Measurements from ENCODE around the gene SPEM1.

SPEM1 gene, protein sequence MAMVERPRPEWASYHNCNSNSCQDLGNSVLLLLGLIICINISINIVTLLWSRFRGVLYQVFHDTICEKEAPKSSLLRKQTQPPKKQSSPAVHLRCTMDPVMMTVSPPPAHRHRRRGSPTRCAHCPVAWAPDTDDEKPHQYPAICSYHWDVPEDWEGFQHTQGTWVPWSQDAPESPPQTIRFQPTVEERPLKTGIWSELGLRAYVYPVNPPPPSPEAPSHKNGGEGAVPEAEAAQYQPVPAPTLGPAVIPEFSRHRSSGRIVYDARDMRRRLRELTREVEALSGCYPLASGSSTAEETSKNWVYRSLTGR

DNA sequence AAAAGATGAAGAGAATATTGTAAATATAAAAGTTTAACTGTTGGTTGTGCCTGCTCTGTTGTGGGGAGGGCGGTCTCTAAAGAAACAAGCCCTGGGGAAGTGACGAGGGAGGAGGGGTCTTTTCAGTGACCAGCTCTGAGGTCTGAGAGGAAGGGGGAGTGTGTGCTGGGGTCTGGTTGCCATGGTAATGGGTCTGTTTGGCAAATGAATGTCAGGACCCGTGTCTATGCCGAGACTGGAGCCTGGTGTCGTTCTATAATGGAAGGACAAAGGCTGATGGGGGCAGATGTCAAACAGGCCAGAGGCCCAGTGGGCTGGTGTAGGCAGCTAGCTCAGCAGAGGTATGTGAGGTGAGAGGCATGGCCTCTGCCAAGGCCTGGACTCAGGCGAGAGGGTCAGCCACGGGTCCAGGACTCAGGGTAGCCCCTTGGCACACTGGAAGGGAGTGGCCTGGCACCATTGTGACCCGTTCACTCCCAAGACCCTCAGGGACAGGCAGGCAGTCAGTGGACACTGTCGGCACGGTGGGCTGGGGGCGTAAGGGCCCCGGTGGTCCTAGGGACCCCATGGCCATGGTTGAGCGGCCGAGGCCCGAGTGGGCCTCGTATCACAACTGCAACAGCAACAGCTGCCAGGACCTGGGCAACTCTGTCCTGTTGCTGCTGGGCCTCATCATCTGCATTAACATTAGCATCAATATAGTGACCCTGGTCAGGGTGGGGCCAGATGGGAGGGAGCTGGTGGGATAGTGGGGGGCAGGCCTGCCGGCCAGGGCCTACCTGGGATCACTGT is at the start of gene SPEM1:
SPEM1 (plus strand) TSS at position 506 of the 792 bp plus-strand sequence; CDS start at position 567, 61 bp downstream.
- ATAC-seq (ENCODE audit: low read depth) (no peak), DNase-seq (ENCODE audit: low spot score in 2 of 2) (no peak)
- H3K4me3 Mint-ChIP-seq, result no peak within 1 kb of the TSS

DNA sequence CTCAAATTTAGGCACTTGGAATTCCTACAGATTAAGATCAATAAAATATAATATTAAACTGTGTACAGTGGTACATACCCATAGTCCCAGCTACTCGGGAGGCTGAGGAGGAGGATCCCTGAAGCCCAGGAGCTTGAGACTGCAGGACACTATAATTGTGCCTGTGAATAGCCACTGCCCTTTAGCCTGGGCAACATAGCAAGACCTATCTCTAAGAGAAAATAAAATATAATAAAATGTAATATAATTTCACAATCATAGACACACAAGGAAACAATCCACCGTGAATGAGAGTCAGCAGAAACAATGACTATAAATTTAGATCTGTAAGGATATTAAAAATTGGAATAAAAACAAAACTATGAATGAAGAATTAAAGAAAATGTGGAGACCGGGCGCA is 49.3 kb upstream of the SPEM1 start:
- no peak for DNase-seq (ENCODE audit: low spot score in 2 of 2)
- H3K27ac Mint-ChIP-seq, result no peak overlapping the region
- peaks cover 4% of the 10 kb centered on the region for H3K4me1 Mint-ChIP-seq
- H3K27me3 Mint-ChIP-seq, result peaks cover 6% of the 10 kb centered on the region
- H3K36me3 Mint-ChIP-seq, result no peaks in the 10 kb centered on the region
- no peak overlapping the region for H3K4me3 Mint-ChIP-seq
- H3K9me3 Mint-ChIP-seq, result no peaks in the 10 kb centered on the region
- no peak for ATAC-seq (ENCODE audit: low read depth)

More for the DNA sequence above, at the start of gene SPEM1:
- peaks cover 2% of the 10 kb centered on the region for H3K4me1 Mint-ChIP-seq
- no peaks in the 10 kb centered on the region for H3K9me3 Mint-ChIP-seq
- H3K27me3 Mint-ChIP-seq, result peaks cover 10% of the 10 kb centered on the region
- no peak within 1 kb of the TSS for H3K27ac Mint-ChIP-seq
- H3K36me3 Mint-ChIP-seq, result no peaks in the 10 kb centered on the region

DNA sequence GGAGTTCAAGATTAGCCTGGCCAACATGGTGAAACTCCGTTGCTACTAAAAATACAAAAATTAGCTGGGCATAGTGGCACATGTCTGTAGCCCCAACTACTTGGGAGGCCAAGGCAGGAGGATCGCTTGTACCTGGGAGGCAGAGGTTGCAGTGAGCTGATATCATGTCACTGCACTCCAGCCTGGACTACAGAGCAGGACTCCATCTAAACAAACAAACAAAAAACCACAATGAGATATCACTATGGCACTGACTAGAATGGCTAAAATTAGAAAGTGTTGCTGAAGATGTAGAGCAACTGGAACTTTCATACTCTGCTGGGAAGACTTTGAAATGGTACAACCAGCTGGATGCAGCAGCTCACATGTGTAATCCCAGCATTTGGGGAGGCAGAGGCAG is 45.8 kb upstream of the SPEM1 start:
- Mint-ChIP-seq H3K9me3 (peaks cover 4% of the 10 kb centered on the region), H3K27ac (no peak overlapping the region), H3K4me3 (no peak overlapping the region), H3K4me1 (no peaks in the 10 kb centered on the region), H3K27me3 (peaks cover 4% of the 10 kb centered on the region), H3K36me3 (peaks cover 3% of the 10 kb centered on the region)
- DNase-seq (ENCODE audit: low spot score in 2 of 2) (no peak), ATAC-seq (ENCODE audit: low read depth) (no peak)

DNA sequence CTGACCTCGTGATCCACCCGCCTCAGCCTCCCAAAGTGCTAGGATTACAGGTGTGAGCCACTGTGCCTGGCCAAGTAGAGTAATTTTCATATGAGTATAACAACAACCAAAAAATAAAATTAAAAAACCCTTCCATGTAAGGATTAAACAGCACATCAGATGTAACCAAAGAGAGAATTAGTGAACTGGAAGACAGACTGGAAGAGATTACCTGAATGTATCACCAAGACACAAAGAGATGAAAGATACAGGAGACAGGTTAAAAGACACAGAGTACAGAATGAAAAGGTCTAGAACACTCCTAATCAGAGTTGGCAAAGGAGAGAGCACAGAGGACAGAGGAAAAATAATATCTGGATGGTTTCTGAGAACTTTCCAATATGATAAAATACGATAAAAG is 41.0 kb upstream of the SPEM1 start:
- Mint-ChIP-seq H3K36me3 (peaks cover 3% of the 10 kb centered on the region), H3K4me3 (no peak overlapping the region), H3K27ac (no peak overlapping the region), H3K9me3 (peaks cover 5% of the 10 kb centered on the region), H3K27me3 (peaks cover 20% of the 10 kb centered on the region), H3K4me1 (peaks cover 3% of the 10 kb centered on the region)
- ATAC-seq (ENCODE audit: low read depth) (no peak), DNase-seq (ENCODE audit: low spot score in 2 of 2) (no peak)

DNA sequence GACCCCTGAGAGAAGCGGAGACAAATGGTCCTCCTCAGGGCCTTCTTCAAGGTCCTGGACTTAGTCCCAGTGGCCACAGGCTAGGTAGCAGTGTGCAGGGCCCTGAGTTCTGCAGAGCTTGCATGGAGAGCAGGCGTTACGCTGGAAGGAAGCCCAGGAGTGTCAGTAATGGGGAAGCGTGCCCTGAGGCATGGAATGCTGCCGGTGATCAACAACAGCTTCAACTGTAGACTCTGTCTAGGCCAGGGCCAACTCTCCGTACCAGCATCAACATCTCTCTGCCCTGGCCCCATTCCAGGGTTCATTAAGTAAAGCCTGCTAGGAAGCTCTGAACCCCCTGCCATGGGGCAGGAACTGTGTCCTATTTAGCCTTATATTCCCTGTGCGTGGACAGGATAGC is 39.8 kb upstream of the SPEM1 start:
- H3K27me3 Mint-ChIP-seq, result peaks cover 20% of the 10 kb centered on the region
- no peak overlapping the region for H3K27ac Mint-ChIP-seq
- no peak for DNase-seq (ENCODE audit: low spot score in 2 of 2)
- peaks cover 3% of the 10 kb centered on the region for H3K36me3 Mint-ChIP-seq
- H3K4me1 Mint-ChIP-seq, result peaks cover 8% of the 10 kb centered on the region
- H3K9me3 Mint-ChIP-seq, result peaks cover 5% of the 10 kb centered on the region
- no peak overlapping the region for H3K4me3 Mint-ChIP-seq
- ATAC-seq (ENCODE audit: low read depth), result no peak

DNA sequence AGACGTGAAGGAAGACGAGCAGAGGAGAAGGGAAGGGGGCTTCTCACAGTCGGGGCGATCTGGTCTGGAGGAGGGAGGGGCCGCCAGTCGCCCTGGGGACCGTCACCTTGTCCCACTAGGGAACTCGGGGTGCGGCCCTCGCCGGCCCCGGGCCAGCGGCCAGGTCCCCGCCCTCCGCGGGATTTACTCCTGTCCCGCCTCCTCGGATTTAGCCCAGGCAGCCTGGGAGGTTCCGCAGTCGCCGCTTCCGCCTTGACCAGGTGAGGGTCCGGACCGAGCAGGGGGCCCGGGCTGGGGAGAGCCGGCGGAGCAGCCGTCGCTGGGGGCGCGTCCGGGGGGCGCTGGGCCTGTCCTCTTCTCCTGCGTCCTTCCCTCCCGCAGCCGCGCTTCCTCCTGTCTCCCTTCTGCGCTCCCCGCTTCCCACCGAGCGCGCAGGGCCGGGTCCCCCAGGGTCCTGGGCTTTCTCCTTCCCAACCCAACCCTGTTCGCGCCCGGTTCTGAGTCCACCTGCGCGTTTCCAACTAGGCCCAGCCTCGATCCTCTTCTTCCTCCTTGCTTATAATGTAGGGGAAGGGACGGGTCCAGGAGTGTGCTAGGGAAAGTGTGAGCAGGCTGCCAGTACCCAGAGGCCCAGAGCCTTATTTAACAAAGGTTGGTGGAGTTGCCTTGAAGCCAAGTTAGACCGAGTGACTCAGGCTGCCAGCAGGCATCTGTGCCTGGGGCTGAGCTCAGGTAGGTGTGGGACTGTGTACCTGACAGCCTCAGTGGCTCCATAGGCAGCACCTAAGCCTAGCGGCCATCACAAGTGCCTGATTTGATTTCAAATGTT is 39.1 kb upstream of the SPEM1 start, which contains the start of gene TNK1:
TNK1 (plus strand) TSS at position 235 of the 829 bp plus-strand sequence. CDS start 1,838 bp downstream, outside the sequence.
- H3K4me1 Mint-ChIP-seq, result peaks cover 8% of the 10 kb centered on the region
- no peak within 1 kb of the TSS for H3K27ac Mint-ChIP-seq
- H3K4me3 Mint-ChIP-seq, result no peak within 1 kb of the TSS
- H3K36me3 Mint-ChIP-seq, result peaks cover 3% of the 10 kb centered on the region
- peaks cover 20% of the 10 kb centered on the region for H3K27me3 Mint-ChIP-seq
- ATAC-seq (ENCODE audit: low read depth), result no peak
- peaks cover 5% of the 10 kb centered on the region for H3K9me3 Mint-ChIP-seq
- DNase-seq (ENCODE audit: low spot score in 2 of 2), result no peak

DNA sequence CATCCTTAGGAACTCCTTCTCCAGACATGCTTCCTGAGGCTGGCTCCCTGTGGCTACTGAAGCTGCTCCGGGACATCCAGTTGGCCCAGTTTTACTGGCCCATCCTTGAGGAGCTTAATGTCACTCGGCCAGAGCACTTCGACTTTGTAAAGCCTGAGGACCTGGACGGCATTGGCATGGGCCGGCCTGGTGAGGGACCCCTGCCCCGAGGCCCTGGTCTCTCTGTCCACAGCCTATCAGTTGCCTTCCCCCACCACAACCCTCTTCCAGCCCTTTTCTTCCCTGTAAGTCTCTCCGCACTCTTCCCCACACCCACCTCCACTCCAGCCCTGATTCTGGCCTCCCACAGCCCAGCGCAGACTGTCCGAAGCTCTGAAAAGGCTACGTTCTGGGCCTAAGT is 37.2 kb upstream of the SPEM1 start:
- DNase-seq (ENCODE audit: low spot score in 2 of 2), result no peak
- H3K4me1 Mint-ChIP-seq, result peaks cover 8% of the 10 kb centered on the region
- peaks cover 5% of the 10 kb centered on the region for H3K9me3 Mint-ChIP-seq
- peaks cover 3% of the 10 kb centered on the region for H3K36me3 Mint-ChIP-seq
- ATAC-seq (ENCODE audit: low read depth), result no peak
- peaks cover 19% of the 10 kb centered on the region for H3K27me3 Mint-ChIP-seq
- H3K4me3 Mint-ChIP-seq, result no peak overlapping the region
- H3K27ac Mint-ChIP-seq, result no peak overlapping the region

DNA sequence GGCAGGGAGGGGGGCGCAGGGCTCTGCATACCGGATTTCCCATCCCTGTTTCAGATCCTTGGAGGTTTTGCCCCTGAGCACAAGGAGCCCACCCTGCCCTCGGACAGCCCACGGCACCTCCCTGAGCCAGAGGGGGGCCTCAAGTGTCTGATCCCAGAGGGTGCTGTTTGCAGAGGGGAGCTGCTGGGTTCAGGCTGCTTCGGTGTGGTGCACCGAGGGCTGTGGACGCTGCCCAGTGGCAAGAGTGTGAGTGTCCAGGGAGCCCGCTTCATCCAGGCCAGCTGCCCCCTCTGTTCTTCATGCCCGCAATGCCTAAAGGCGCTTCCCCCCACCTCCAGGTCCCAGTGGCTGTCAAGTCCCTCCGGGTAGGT is 36.8 kb upstream of the SPEM1 start:
- Mint-ChIP-seq H3K27ac (no peak overlapping the region), H3K9me3 (peaks cover 5% of the 10 kb centered on the region), H3K4me1 (peaks cover 8% of the 10 kb centered on the region), H3K4me3 (peak overlapping the region; percentile 66), H3K27me3 (peaks cover 19% of the 10 kb centered on the region), H3K36me3 (peaks cover 3% of the 10 kb centered on the region)
- DNase-seq (ENCODE audit: low spot score in 2 of 2), result no peak
- ATAC-seq (ENCODE audit: low read depth), result no peak

DNA sequence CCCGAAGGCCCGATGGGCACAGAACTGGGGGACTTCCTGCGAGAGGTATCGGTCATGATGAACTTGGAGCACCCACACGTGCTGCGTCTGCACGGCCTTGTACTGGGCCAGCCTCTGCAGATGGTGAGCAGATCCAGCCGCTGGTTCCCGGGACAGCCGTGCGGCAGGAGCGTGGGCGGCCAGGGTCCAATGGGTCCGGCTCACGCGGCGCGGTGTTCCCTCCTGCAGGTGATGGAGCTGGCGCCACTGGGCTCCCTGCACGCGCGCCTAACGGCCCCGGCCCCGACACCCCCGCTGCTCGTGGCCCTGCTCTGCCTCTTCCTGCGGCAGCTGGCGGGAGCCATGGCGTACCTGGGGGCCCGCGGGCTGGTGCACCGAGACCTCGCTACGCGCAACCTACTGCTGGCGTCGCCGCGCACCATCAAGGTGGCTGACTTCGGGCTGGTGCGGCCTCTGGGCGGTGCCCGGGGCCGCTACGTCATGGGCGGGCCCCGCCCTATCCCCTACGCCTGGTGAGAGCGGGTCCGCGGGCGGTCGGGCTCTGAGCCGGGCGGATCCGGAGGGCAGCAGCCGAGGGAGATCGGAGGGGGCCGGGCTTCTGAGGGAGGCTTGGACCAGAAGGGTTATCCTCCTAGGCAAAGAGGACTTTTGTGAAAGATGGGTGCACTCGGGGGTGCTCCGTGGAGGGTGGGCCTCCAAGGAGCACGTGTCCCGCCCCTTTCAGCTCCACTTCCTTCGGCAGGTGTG is 36.2 kb upstream of the SPEM1 start:
- H3K4me3 Mint-ChIP-seq, result peak overlapping the region; percentile 89
- peaks cover 8% of the 10 kb centered on the region for H3K4me1 Mint-ChIP-seq
- H3K27ac Mint-ChIP-seq, result peak overlapping the region; percentile 92
- ATAC-seq (ENCODE audit: low read depth), result peak; percentile 96
- peak; percentile 74 to 79 for DNase-seq (ENCODE audit: low spot score in 2 of 2)
- H3K9me3 Mint-ChIP-seq, result peaks cover 5% of the 10 kb centered on the region
- peaks cover 3% of the 10 kb centered on the region for H3K36me3 Mint-ChIP-seq
- peaks cover 19% of the 10 kb centered on the region for H3K27me3 Mint-ChIP-seq

DNA sequence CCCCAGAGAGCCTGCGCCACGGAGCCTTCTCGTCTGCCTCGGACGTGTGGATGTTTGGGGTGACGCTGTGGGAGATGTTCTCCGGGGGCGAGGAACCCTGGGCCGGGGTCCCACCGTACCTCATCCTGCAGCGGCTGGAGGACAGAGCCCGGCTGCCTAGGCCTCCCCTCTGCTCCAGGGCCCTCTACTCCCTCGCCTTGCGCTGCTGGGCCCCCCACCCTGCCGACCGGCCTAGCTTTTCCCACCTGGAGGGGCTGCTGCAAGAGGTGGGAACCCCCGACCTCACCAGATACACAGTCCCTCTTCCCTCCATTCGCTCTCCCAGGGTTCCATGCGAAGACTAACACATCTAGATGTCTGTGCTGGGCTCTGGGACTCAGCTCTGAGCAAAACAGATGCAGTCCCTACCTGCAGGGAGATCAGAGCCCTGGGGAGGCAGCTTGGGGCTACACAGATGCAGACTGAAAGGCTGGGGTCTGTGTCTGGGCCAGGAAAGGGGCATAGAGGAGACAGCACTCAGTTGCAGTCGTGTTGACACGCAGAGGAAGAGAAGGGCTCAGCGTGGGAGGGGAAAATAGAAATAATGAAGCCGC is 35.5 kb upstream of the SPEM1 start:
- Mint-ChIP-seq H3K36me3 (peaks cover 2% of the 10 kb centered on the region), H3K27ac (peak overlapping the region; percentile 92)
- no peak for ATAC-seq (ENCODE audit: low read depth)

DNA sequence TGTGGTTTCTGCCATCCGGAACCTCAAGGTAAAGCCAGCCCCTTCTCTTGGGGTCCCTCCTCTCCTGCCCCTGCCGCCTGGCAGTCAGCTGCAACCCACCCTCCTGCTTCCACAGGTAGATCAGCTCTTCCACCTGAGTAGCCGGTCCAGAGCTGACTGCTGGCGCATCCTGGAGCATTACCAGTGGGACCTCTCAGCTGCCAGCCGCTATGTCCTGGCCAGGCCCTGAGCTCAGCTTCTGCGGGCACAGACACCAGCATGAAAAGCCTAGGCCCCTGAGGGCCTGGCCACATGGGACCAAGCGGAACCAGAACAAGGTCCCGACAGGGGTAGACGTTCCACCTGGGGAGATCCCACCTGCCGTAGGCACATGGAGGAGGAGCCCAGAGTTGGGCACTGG is 31.3 kb upstream of the SPEM1 start:
- peaks cover 10% of the 10 kb centered on the region for H3K36me3 Mint-ChIP-seq
- DNase-seq (ENCODE audit: low spot score in 2 of 2) (no peak), ATAC-seq (ENCODE audit: low read depth) (no peak)
- no peak overlapping the region for H3K27ac Mint-ChIP-seq
- no peak overlapping the region for H3K4me3 Mint-ChIP-seq
- peaks cover 11% of the 10 kb centered on the region for H3K4me1 Mint-ChIP-seq
- H3K9me3 Mint-ChIP-seq, result no peaks in the 10 kb centered on the region
- no peaks in the 10 kb centered on the region for H3K27me3 Mint-ChIP-seq

More for the DNA sequence above, 35.5 kb upstream of the SPEM1 start:
- Mint-ChIP-seq H3K27me3 (peaks cover 16% of the 10 kb centered on the region), H3K9me3 (no peaks in the 10 kb centered on the region), H3K4me1 (peaks cover 8% of the 10 kb centered on the region), H3K4me3 (peak overlapping the region; percentile 89)
- no peak for DNase-seq (ENCODE audit: low spot score in 2 of 2)

DNA sequence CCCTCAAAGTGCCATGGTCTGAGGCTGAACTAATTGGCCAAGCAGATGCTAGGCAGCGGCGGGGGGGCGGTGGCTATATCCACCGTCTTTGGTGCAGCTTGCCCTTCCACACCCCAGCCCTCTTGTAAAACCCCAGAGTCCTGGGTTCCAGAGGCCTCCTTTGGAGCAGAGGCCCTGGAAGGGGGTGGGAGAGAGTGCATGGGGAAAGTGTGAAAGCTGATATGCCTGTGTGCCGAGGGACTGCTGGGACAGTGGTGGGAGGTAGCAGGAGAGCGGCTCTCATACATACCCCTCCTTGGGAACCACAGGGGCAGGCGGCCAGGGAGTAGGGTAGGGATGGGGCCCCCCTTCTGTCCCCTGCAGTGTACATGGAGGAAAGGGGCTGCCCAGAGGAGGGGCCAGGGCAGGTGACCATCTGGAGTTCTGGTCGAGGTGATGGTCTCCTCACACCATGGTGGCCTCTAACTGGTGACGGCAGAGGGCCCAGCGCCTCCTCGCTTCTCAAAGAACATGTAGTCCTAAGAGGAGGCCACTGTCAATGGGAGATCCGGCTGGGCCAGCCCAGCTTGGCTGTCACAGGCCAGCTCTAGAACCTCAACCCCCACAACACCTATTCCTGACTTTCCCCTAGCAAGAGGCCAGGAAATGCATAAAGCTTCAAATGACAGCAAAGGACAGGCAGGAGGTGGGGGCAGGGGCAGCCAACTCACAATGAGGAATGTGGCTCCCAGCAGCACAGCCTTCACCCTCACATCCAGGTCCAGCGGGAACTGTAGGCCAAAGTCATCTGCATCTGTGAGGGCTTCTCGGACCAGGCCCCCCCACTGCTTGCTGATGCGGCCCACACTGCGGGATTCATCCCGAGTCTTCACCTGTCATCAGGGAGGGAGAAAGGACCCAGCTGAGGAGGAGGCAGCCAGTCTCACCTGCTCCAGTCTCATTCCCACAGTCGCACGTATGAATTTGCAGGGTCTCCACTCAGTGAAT is 29.9 kb upstream of the SPEM1 start:
- ATAC-seq (ENCODE audit: low read depth) (no peak), DNase-seq (ENCODE audit: low spot score in 2 of 2) (no peak)
- Mint-ChIP-seq H3K27ac (no peak overlapping the region), H3K9me3 (no peaks in the 10 kb centered on the region), H3K27me3 (no peaks in the 10 kb centered on the region), H3K4me3 (no peak overlapping the region), H3K4me1 (peaks cover 11% of the 10 kb centered on the region), H3K36me3 (peaks cover 10% of the 10 kb centered on the region)

Data from memory B cell (primary cell).